LNCaP clone FGC (cell line): ENCODE data around the gene CLNK.

Source experiments
- DNase-seq: peaks from one replicate; pipeline ENCODE4 v3.0.0-alpha.2; 2011; ENCODE audit warnings: low read depth
- H3K4me3 ChIP-seq: 2 replicates; pipeline ENCODE4 v1.5.1; 2011; ENCODE audit warnings: mild to moderate bottlenecking, low read depth, low read length, control low read depth
- TF ChIP-seq, protein P1 (sequence below): IDR thresholded peaks from 2 replicates; pipeline ENCODE4 v1.5.1; 2012; ENCODE audit warnings: mild to moderate bottlenecking; ENCODE audit not compliant: control insufficient read depth, insufficient read depth; ENCODE audit errors: extremely low read depth

CLNK gene

GRCh38 chr4:10565166-10565780 is 119.3 kb downstream of the CLNK start:
- no peak for DNase-seq
- TF ChIP-seq, protein P1, sequence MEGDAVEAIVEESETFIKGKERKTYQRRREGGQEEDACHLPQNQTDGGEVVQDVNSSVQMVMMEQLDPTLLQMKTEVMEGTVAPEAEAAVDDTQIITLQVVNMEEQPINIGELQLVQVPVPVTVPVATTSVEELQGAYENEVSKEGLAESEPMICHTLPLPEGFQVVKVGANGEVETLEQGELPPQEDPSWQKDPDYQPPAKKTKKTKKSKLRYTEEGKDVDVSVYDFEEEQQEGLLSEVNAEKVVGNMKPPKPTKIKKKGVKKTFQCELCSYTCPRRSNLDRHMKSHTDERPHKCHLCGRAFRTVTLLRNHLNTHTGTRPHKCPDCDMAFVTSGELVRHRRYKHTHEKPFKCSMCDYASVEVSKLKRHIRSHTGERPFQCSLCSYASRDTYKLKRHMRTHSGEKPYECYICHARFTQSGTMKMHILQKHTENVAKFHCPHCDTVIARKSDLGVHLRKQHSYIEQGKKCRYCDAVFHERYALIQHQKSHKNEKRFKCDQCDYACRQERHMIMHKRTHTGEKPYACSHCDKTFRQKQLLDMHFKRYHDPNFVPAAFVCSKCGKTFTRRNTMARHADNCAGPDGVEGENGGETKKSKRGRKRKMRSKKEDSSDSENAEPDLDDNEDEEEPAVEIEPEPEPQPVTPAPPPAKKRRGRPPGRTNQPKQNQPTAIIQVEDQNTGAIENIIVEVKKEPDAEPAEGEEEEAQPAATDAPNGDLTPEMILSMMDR: no peak
- no peak overlapping the region for H3K4me3 ChIP-seq

DNA sequence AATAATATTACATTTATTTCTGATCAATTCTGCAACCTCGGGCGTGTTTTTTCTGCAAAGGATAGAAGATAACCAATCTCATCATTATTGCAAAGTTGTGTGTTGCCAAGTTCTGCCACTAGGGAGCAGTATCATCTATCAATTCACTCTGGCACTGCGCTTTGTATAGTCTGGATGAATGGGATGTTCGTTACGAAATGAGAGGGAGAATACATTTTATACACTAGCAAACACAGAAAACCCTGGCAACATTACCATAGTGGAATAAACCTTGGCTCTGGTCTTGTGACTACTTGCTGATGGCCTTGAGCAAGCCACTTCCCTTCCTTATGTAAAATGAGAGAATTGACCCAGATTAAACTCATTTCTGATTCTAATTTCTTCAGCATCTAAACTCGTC is 129.9 kb downstream of the CLNK start:
- TF ChIP-seq, protein P1: peak; percentile 86
- DNase-seq: peak; percentile 37
- no peak overlapping the region for H3K4me3 ChIP-seq

DNA sequence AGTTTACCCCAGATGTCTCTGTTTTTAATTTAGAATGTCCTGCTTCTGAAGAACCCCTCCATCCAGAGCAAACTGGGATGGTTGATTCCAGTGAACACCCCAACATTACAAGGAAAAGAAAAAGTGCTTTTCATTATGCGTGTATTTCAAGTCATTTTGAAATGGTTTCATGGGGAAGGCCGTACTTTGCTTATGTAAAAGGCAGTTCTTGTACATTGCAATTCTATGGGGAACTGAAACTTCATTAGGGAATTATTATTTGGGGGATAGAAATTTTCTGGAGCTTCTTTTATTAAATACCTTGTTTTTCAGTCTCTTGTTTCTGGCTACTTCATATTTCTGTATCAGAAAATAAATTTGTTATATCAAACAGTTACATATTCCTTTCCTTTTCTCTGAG is 130.4 kb downstream of the CLNK start:
- TF ChIP-seq, protein P1: no peak
- no peak for DNase-seq
- H3K4me3 ChIP-seq: no peak overlapping the region

DNA sequence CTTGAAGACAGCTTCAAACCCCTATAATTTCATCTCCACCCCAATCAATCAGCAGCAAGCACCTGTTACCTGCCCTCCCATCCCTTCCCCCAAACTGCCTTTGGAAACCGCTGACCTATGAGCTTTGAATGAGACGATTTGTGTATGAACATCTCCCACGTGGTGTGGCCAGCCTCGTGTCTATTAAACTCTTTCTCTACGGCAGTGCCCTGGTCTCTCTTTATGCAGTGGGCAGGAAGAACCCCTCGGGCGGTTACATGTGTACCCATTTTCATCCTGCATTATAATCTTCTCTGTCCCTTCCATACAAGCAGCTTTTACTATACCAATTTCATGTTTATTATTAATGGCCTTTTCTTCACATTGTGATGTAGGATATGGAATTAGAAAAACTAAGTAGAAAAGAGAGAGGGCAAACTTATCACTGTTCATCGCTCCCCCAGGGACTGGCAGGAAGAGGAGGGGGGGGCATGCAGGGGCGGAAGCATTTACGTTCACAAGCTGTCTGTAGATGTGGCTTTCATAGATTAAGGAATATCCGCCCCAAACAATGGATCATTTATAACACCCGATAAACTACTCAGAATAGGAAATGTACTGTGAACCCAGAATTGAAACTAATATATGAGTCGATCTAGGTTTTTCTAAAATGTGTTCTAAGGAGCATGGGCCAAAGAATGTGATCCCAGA is 131.8 kb downstream of the CLNK start:
- no peak overlapping the region for H3K4me3 ChIP-seq
- TF ChIP-seq, protein P1: no peak
- DNase-seq: no peak

- no peak overlapping the region for H3K4me3 ChIP-seq
- no peak for DNase-seq
- TF ChIP-seq, protein P1: no peak
Measured at GRCh38 chr4:10535912-10536311, 148.7 kb downstream of the CLNK start.

DNA sequence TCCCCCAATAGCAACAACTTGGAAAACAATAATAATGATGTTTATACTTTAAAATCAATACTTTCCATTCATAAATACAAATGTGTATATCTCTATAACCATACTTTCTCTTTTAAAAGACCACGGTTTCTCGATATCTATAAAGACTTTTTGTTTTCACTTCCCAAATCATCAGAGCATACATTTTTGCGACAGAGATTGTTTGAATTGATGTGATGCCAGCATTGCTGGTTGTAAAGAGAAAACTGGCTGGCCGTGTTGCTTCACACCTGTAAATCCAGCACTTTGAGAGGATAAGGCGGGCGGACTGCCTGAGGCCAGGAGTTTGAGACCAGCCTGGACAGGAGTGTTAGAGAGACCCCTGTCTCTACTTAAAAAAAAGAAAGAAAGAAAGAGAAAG is 149.7 kb downstream of the CLNK start:
- DNase-seq: peak; percentile 84
- no peak overlapping the region for H3K4me3 ChIP-seq
- TF ChIP-seq, protein P1: no peak

GRCh38 chr4:10532155-10532554 is 152.4 kb downstream of the CLNK start:
- no peak for DNase-seq
- no peak overlapping the region for H3K4me3 ChIP-seq
- TF ChIP-seq, protein P1: no peak
